ENCODE results near the gene CPZ.

CPZ gene

DNA sequence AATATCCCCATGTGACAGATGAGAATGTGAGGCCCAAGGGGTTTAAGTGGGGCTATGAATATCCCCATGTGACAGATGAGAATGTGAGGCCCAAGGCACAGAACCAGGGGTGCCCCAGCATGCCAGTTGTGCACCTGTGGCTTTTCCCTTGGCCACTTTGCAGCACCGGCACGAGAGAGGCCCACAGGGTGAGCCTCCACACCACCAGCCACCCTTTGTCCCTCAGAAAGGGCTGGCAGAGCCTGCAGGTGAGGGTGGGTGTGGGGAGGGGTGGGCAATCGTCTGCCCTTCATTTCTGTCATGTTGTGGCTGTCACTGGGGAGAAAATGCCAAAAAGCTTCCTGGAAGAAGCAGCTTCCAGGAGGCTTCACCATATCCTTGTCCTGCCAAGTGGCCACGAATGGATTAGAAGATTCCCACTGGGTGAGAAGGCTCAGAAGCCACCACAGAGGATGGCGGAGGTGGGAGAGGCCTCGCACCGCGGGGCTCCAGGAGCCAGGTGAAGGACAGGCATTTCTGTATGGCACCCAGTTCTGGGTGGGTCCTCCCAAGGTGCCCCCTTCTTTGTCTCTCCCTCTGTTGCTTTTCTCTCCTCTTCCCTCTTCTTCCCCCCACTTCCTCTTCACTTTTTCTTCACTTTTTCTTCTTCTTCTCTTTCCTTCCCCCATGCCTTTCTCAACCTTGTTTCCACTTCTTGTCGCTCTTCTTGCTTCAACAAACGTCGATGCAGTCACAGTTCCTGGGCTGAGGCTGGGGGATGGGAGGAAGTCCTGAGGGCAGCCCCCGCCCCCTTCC lies 12.8 kb upstream of the CPZ start:
- DNase-seq (ENCODE audit: low read depth in 1 of 2, low spot score in 1 of 2) = no peak

DNA sequence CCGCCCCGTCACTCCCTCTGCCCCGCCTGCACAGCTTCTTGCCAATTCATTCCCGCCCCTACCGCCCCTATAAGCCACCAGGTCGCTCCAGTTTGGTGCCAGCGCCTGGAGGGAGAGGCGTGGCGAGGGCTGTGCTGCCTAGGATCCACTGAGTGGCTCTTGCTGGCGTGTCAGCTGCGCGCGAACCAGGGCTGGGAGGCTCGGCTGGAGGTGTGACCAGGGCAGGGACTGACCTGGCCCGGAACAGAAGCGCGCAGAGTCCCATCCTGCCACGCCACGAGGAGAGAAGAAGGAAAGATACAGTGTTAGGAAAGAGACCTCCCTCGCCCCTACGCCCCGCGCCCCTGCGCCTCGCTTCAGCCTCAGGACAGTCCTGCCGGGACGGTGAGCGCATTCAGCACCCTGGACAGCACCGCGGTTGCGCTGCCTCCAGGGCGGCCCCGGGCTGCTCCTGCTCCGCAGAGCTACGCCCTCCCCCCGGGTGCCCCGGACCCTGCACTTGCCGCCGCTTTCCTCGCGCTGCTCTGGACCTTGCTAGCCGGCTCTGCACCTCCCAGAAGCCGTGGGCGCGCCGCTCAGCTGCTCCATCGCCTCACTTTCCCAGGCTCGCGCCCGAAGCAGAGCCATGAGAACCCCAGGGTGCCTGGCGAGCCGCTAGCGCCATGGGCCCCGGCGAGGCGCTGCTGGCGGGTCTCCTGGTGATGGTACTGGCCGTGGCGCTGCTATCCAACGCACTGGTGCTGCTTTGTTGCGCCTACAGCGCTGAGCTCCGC lies 12.1 kb upstream of the CPZ start, which contains the start of gene GPR78:
Gene GPR78 (plus strand): TSS at position 72 of the 773 bp plus-strand sequence. CDS start 591 bp downstream, at position 663.
- DNase-seq (ENCODE audit: low read depth in 1 of 2, low spot score in 1 of 2) = no peak

DNA sequence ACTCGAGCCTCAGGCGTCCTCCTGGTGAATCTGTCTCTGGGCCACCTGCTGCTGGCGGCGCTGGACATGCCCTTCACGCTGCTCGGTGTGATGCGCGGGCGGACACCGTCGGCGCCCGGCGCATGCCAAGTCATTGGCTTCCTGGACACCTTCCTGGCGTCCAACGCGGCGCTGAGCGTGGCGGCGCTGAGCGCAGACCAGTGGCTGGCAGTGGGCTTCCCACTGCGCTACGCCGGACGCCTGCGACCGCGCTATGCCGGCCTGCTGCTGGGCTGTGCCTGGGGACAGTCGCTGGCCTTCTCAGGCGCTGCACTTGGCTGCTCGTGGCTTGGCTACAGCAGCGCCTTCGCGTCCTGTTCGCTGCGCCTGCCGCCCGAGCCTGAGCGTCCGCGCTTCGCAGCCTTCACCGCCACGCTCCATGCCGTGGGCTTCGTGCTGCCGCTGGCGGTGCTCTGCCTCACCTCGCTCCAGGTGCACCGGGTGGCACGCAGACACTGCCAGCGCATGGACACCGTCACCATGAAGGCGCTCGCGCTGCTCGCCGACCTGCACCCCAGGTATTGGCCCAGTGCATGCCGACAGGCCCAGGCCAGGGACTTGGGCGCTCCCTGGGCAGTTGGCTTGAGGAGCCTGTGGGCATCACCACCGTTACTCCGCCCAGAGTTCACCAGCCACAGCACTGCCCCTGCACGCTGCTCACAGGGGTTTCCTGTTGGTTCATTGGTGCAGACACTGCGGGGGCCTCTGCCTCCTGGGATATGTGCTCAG lies 11.3 kb upstream of the CPZ start:
- no peak for DNase-seq (ENCODE audit: low read depth in 1 of 2, low spot score in 1 of 2)

GRCh38 chr4:8582016-8582415 lies 10.5 kb upstream of the CPZ start:
- no peak for DNase-seq (ENCODE audit: low read depth in 1 of 2, low spot score in 1 of 2)

GRCh38 chr4:8582436-8582835 lies 10.1 kb upstream of the CPZ start:
- DNase-seq (ENCODE audit: low read depth in 1 of 2, low spot score in 1 of 2) = no peak

GRCh38 chr4:8582941-8583654 lies 9.5 kb upstream of the CPZ start:
- no peak for DNase-seq (ENCODE audit: low read depth in 1 of 2, low spot score in 1 of 2)

DNA sequence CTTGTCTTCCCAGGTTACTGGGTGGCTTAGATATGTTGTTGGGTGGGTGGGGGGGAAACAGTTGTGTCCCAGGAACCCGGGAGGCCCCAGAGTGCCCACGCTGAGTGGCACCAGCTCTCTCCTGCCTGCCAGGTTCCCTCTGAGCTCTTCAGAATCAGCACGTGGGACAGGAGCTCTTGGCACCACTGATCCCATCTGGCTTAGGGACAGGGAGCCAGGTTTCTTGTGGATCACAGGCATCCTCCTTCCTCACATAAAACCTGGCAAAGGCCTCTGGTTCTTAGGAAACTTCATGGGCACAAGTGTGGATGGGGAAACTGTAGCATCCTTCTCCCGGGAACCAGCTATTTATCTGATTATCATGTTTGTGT lies 8.9 kb upstream of the CPZ start:
- DNase-seq (ENCODE audit: low read depth in 1 of 2, low spot score in 1 of 2) = no peak

DNA sequence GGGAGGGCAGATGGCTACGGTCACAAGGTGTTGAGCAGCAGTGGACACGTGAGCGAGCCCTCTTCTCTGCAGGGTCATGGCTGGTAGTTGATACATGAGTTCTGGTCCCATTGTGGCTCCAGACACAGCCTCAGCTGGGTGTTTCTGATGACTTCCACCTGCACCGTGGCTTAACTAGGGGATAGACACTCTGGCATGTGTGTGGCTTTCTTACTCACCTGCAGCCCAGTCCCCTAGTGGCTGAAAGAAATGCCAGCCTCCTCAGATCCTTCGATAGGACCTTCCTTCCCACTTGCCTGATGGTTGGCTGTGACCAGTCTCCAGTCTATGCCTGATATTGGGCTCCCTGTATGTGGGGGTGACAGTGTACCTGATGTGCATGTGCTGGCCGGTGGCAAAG lies 7.4 kb upstream of the CPZ start:
- DNase-seq (ENCODE audit: low read depth in 1 of 2, low spot score in 1 of 2) = no peak

GRCh38 chr4:8585721-8586212 lies 6.8 kb upstream of the CPZ start:
- no peak for DNase-seq (ENCODE audit: low read depth in 1 of 2, low spot score in 1 of 2)

GRCh38 chr4:8586246-8586645 lies 6.3 kb upstream of the CPZ start:
- DNase-seq (ENCODE audit: low read depth in 1 of 2, low spot score in 1 of 2) = no peak

- DNase-seq (ENCODE audit: low read depth in 1 of 2, low spot score in 1 of 2) = no peak
Measured at GRCh38 chr4:8586671-8587468, 5.7 kb upstream of the CPZ start.

- DNase-seq (ENCODE audit: low read depth in 1 of 2, low spot score in 1 of 2) = no peak
Measured at GRCh38 chr4:8587469-8588195, 4.9 kb upstream of the CPZ start.

- DNase-seq (ENCODE audit: low read depth in 1 of 2, low spot score in 1 of 2) = no peak
Measured at GRCh38 chr4:8588196-8588470, 4.4 kb upstream of the CPZ start.

DNA sequence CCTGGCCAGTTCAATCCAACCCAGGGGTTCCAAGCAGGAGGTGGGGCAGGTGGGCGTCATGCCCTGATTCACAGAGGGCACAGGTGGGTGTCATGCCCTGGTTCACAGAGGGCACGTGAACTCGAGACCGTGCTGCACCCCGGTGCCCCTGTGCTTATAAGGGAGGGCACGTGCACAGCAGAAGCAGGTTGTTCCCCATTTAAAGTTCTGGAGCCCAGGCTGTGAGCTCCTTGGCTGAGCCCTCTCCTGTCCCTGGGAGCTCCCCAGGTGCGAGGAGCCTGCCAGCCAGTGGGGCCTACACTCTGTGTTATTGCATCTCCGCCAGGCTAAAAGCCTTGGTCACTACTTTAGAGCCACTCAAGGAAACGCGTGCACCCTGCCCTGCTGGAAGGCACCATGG lies 3.2 kb upstream of the CPZ start:
- no peak for DNase-seq (ENCODE audit: low read depth in 1 of 2, low spot score in 1 of 2)

DNA sequence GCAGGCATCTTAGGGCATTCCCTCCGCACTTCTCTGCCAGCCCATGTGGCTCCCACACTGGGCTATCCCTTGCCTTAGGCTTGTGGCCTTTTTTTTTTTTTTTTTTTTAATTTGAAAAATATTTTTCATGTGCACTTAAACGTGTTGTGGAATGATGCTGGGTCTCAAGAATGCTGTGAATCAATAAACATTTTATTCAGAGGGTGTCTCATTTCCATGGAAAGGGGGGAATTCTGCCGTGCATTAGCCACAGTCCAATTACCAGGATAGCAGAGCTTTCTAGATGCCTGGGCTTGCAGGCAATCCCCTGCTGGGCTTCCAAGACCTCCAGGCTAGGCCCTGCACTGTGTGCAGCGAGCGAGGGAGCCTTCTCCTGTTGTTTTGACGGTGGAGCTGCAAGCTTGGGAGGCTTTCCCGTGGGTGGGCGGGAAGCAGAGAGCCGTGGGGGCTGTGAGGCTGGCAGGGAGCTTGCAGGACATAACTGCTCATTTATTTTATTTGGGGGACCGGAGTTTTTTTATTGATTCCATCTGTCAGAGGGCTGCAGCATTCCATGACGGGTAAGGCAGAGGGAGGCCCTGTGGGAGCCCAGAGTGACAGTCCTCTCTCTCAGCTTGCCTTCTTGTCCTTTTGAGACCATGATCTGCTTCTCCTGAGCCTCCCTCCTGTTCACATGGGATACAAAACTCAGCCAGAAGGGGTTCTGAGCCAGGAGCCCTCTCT lies 2.6 kb upstream of the CPZ start:
- no peak for DNase-seq (ENCODE audit: low read depth in 1 of 2, low spot score in 1 of 2)

GRCh38 chr4:8590546-8590880 lies 2.1 kb upstream of the CPZ start:
- no peak for DNase-seq (ENCODE audit: low read depth in 1 of 2, low spot score in 1 of 2)

- DNase-seq (ENCODE audit: low read depth in 1 of 2, low spot score in 1 of 2) = no peak
Measured at GRCh38 chr4:8591114-8591513, 1.5 kb upstream of the CPZ start.

GRCh38 chr4:8591626-8592365 lies 769 bp upstream of the CPZ start:
- no peak for DNase-seq (ENCODE audit: low read depth in 1 of 2, low spot score in 1 of 2)
